ENCODE data around the gene MAP2K3.

The MAP2K3 gene

DNA sequence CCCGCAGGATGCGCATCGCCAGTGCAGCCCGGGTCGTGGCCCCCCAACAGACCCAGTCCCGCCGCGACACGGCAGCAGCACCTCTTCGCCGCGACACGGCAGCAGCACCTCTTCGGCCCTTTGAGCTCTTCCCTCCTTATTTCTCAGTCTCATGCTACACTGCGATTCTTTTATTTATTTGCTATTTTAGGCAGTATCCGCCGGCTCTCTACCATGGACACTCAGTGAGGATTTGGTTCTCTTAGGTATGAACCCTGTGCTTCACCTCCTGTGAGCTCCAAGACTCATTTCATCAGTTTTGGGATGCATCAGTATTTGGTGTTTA, 8.3 kb upstream of the MAP2K3 start:
- no peak for DNase-seq
- intact Hi-C loops (cut with DNase I): no loop called here

DNA sequence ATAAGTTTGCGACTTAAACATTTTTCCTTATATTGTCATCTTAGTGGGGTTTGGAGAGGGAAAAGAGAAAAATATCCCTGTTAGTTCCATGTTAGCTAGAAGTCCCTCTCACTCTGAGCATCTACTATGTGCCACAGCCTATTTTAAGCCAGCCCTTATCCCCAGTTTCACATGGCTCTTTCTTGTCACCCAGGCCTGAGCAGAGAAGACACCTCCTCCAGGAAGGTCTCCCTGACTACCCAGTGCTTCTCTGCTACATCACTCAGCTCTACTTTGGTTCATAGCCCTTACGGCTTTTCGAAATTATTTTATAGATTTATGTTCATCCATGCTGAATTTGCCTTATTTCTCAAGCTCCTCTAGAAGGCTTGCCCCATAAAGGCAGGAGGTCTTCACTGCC, 7.2 kb upstream of the MAP2K3 start:
- DNase-seq: no peak
- intact Hi-C loops (cut with DNase I): no loop called here

GRCh38 chr17:21278450-21279197, 5.9 kb upstream of the MAP2K3 start:
- intact Hi-C loops (cut with DNase I): no loop called here
- no peak for DNase-seq

- intact Hi-C loops (cut with DNase I): no loop called here
- DNase-seq: no peak
These were observed 5.3 kb upstream of the MAP2K3 start for GRCh38 chr17:21279198-21279535.

- DNase-seq: no peak
- intact Hi-C loops (cut with DNase I): no loop called here
These were observed 4.9 kb upstream of the MAP2K3 start for GRCh38 chr17:21279582-21279981.

- DNase-seq: peak; percentile 70 to 95 (median 89)
- intact Hi-C loops (cut with DNase I): loop anchor here (5.0 kb wide), 1 partner anchor 232 kb away; no protein-coding TSS in a partner anchor
These were observed 4.4 kb upstream of the MAP2K3 start for GRCh38 chr17:21280081-21280518.

GRCh38 chr17:21282231-21282630, 2.3 kb upstream of the MAP2K3 start:
- intact Hi-C loops (cut with DNase I): loop anchor here (5.0 kb wide), 1 partner anchor 230 kb away; no protein-coding TSS in a partner anchor
- no peak for DNase-seq

DNA sequence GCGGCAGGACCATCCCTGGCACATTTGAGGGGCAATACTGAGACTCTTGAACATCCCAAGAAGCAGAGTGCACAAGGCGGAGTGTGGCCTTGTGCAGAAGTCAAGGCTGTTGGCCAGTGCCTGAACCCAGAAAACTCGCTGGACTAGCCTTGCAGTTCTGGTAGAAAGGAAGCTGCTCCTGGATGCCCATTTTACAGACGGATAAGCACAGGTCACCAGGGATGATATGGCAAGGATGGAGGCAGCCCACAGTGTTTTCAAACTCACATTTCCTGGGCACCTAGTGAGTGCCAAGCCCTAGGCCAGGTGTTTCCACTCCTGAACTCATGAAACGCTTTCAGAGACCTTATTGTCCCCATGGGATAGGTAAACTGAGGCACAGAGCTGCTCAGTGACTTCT, 1.7 kb upstream of the MAP2K3 start:
- no peak for DNase-seq
- intact Hi-C loops (cut with DNase I): loop anchor here (5.0 kb wide), 1 partner anchor 229 kb away; no protein-coding TSS in a partner anchor

DNA sequence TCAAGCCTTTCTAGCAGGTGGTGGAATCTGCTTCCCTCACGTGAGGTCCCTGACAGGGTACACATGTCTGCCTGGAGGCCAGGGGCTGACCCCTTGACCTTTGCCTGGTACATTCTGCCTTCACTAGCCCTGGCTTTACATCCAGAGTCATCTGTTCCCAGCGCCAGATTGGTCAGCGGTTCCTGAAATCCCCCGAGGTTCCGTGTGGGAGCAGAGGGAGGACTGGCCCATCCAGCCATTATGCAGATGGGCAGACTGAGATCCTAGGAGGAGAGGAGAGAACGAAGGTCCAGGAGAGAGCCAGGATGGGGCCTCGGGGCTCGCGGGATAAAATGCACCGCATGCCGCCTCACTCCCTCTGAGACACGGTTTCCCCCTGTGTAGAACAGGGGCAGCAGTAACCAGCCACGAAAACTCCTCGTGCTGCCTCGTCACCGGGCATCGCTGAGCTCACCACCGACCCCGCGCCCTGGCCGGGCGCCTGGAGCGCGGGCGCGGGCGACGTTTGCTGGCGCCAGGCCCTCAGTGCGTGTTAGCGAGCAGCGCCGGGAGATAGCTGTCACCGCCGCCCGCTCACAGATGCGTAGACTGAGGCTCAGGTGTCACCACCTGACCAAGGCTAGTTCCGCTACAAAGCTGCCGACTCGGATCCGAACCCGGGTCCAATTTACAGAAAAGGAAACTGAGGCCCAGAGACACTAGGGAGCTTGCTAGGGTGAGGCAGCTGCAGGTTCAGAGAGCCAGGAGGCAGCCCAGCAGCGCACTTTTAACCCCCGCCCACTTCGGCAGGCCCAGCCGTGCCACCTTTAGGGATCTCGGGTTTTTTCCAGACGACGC, 811 bp upstream of the MAP2K3 start:
- peak in 11 of 42 donors; percentile 34 to 81 (median 55) for DNase-seq
- intact Hi-C loops (cut with DNase I): loop anchor here (5.0 kb wide), 1 partner anchor 229 kb away; no protein-coding TSS in a partner anchor

GRCh38 chr17:21285164-21286065, 904 bp downstream of the MAP2K3 start:
- DNase-seq: peak in 4 of 42 donors; percentile 38 to 70 (median 46)
- intact Hi-C loops (cut with DNase I): no loop called here

GRCh38 chr17:21286066-21286770, 1.7 kb downstream of the MAP2K3 start:
- intact Hi-C loops (cut with DNase I): no loop called here
- peak in 15 of 42 donors; percentile 29 to 79 (median 57) for DNase-seq

- no peak for DNase-seq
- intact Hi-C loops (cut with DNase I): no loop called here
These were observed 2.6 kb downstream of the MAP2K3 start for GRCh38 chr17:21286909-21287702.

DNA sequence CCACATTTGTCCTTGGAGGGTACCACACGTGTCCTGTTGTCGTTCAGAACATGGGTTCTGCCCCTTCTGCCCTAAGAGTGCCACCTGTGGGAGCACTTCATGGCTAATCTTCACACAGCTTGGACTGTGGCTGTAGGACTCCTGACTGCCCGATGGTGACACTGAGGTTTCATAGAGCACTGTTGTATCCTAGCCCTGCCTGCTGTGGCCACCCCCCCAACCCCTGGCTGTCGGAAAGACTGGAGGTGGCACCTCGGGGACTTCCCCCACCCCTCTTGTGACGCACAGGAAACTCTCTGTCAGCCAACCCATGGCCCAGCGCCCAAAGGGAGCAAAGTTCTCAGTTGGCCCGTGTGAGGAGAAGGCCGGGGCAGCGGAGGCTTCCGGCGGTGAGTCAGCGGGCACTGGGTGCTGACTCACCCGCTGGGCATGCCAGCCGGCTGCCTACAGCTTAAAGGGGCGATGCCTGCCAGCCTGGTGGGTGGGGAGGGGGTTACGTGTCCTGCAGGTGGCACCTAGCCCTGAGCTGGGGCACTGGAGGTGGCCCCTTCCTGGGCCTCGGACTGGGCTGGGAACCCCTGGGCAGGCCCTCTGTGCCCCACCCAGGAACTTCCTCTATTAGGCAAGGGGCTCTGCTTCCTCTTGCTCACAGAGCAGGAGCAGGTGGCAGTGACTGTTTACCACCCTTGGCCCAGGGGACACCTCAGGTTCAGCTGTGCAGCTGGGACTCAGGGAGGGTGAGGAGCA, 3.4 kb downstream of the MAP2K3 start:
- intact Hi-C loops (cut with DNase I): no loop called here
- peak; percentile 60 to 97 (median 80) for DNase-seq

DNA sequence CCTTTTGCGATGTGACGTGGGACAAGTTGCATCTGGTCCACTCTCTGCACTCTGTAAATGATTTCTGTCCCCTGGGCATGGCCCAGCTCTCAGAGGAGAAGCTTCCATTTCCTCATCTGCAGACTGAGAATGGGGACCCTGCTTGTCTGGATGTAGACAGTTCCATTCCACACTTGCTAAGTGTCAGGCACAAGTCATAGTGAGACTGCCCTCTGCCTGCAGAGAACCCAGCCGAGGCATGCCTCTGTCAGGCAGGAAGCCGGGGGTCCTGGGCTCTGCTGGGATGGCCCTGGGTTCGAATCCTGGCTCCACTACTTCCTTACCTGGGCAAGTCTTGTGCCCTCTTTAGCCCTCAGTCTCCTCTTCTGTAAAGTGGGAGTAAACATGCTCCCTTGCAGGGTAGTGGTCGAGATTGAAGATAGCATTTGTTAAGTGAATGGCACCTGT, 4.1 kb downstream of the MAP2K3 start:
- intact Hi-C loops (cut with DNase I): no loop called here
- DNase-seq: no peak

DNA sequence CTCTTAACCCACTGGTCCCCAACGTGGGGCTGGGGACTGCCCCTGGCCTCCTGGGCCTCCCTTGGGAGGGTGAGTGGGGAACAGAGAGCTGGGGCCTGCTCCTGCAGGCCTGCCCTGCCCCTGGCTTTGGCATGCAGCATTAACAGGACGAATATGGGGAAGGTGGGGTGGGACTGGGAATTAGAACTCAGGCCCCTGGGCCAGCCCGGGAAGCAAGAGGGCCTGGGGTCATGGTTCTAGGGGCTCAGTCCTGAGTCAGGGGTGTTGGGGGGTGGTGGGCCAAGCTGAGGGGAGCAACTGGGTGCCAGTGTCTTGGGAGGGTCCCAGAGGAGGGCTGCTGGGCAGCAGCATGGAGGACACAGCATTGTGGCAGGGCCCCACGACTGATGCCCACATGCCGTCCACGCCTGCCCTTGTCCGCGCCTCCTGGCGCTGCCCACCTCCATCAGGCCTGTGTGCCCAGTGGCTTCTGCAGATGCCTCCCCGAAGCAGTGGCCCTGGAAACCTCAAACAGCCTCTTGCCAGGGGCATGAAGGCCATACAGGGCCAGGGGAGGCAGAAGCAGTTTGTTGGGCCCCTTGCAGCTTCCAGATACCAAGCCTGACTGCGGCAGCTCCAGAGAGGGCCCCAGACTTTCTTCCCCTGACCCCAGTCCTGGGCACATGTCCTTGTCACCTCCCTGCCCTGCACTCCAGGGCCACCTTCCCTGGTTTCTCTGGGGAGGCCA, 4.8 kb downstream of the MAP2K3 start:
- intact Hi-C loops (cut with DNase I): no loop called here
- DNase-seq: no peak

DNA sequence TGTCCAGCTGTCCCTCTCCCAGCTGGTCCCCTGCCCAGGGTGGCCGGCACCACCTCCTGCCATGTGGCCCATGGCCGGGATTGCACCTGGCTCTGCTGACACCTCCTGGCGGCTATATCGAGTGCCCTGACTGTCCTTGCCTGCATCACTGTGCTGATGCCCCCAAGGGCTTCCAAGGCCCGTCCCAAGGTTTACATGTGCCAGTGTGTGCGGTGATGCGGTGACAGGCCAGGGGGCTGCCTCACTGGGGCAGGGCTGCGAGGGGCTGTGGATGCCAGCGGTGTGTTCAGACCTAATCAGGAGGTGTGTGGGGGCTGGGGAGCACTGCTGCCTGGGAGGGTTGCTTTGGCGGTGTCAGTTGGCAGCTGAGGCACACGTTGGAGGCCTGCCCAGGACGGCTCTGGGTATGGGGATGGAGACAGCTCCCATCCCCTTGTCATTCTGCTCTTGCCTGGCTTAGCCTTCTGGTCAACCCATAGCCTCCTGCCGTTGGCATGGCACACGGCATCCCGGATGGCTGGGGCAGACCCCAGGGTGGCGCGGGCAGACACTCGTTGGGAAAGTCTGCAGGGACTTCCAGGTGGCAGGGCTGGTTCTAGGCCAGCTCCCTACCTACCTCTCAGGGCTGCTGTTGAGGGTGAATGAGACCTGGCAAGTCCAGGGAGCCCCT, 5.5 kb downstream of the MAP2K3 start:
- intact Hi-C loops (cut with DNase I): no loop called here
- DNase-seq: peak in 12 of 42 donors; percentile 23 to 79 (median 49)
